Transverse colon (tissue), 4 donors: ENCODE data around the gene SETD1A. TPM values are rescaled to one million over a fixed set of nuclear protein-coding genes. Genes with fewer than 3 reads are reported as not detected.

Experiments used
- DNase-seq: peaks from one replicate; pipeline ENCODE4 v3.0.0-alpha.2; 2019
- H3K27ac ChIP-seq, 4 donors: fragments of 200-600 bp; sonication (generic); 2 replicates each; pipeline ENCODE4 v1.5.1; 2016 to 2018; ENCODE audit warnings: inconsistent platforms in 4 of 4
- H3K27me3 ChIP-seq: fragments of 200-600 bp; sonication (generic); 2 replicates; pipeline ENCODE4 v1.5.1; 2017; ENCODE audit warnings: inconsistent platforms
- H3K36me3 ChIP-seq, 4 donors: fragments of 200-600 bp; sonication (generic); 2 replicates each; pipeline ENCODE4 v1.5.1; 2017 to 2019; ENCODE audit warnings: inconsistent platforms in 4 of 4
- H3K4me1 ChIP-seq, 4 donors: fragments of 200-600 bp; sonication (generic); 2 replicates each; pipeline ENCODE4 v1.5.1; 2017 to 2020; ENCODE audit warnings: inconsistent platforms in 4 of 4
- H3K4me3 ChIP-seq, 4 donors: fragments of 200-600 bp; sonication (generic); 1 replicate in 1 of 4; 2 replicates in 3 of 4; pipeline versions ENCODE4 v1.5.1 to v1.6.1; 2017 to 2019; ENCODE audit warnings: inconsistent platforms in 4 of 4
- H3K9me3 ChIP-seq, 2 donors: fragments of 200-600 bp; sonication (generic); 2 replicates each; pipeline ENCODE4 v1.5.1; 2017 to 2019; ENCODE audit warnings: inconsistent platforms in 2 of 2
- CTCF ChIP-seq, 5 experiments: fragments of 200-600 bp in 3 of 5; fragments of 450-650 bp in 2 of 5; sonication (generic) in 3 of 5; IDR thresholded peaks; 1 replicate in 2 of 5; 2 replicates in 3 of 5; pipeline ENCODE4 v1.5.1; 2016 to 2017; ENCODE audit warnings: antibody characterized with exemption in 5 of 5, inconsistent platforms in 3 of 5, mild to moderate bottlenecking in 2 of 5, moderate library complexity in 1 of 5
- EP300 ChIP-seq: sonication (generic); formaldehyde crosslinking; IDR thresholded peaks from one replicate; pipeline ENCODE4 v1.6.1; 2017; ENCODE audit warnings: antibody characterized with exemption, low read depth
- POLR2A ChIP-seq: fragments of 450-650 bp; IDR thresholded peaks from one replicate; pipeline ENCODE4 v1.6.1; 2016; ENCODE audit warnings: antibody characterized with exemption, mild to moderate bottlenecking, moderate library complexity
- POLR2AphosphoS5 ChIP-seq, 3 donors: sonication (generic); formaldehyde crosslinking; IDR thresholded peaks; one replicate each; pipeline ENCODE4 v1.6.1; 2016; ENCODE audit warnings: antibody characterized with exemption in 3 of 3
- WGBS, 2 donors: methylation state at CpG; one replicate each; pipeline ENCODE4 v1.1.5; 2018; ENCODE audit warnings: low coverage in 1 of 2; 5-methylcytosine and 5-hydroxymethylcytosine counted together
- in situ Hi-C, 4 donors: fragments of 200-750 bp; cut with MboI; loops; one replicate each; pipeline versions ENCODE4 v1.15.0 to v1.15.1; 2017; ENCODE audit warnings: low sequenced_read_pairs in 3 of 4, low pct_ligation_motif_present in 1 of 4, low pct_unique_long_range_greater_than_20kb in 1 of 4
- intact Hi-C: fragments of 100-400 bp; cut with DNase I; formaldehyde crosslinking; loops from one replicate; pipeline ENCODE4 v1.15.1; 2023; ENCODE audit warnings: low total_unique reads
- total RNA-seq, 4 donors: library from RNA; depleted of rRNA; stranded (reverse); fragments of >200 nt; gene quantifications; one replicate each; pipeline ENCODE4 v1.1.0, GENCODE V29; 2016

SETD1A gene
- total RNA-seq, 4 donors from 2014 or later = 5.3 to 37.0 (median 10.8) TPM

- H3K9me3 ChIP-seq = no peaks in the 10 kb centered on the region
- 1% methylated on average over 42 of the region's 42 CpGs; no CpG with 5 or more reads in 1 of the 2 donors for WGBS, 2 donors
- DNase-seq = peak; percentile 100
- no peak for TF ChIP-seq EP300
- no peak for TF ChIP-seq CTCF (IDR thresholded peaks at IDR 0.05)
- TF ChIP-seq POLR2AphosphoS5 (IDR thresholded peaks at IDR 0.05) = peak; percentile 27 to 58 (median 40)
- no peak for TF ChIP-seq POLR2A
- peaks cover 0 to 3% (median 0%) of the 10 kb centered on the region in 4 donors for H3K36me3 ChIP-seq
- H3K27ac ChIP-seq = peak overlapping the region; percentile 82 to 93 (median 88)
- peaks cover 9 to 31% (median 17%) of the 10 kb centered on the region in 4 donors for H3K4me1 ChIP-seq
- intact Hi-C loops (no loop called here), in situ Hi-C loops (no loop called here)
- no peaks in the 10 kb centered on the region for H3K27me3 ChIP-seq
- H3K4me3 ChIP-seq = peak overlapping the region; percentile 29 to 83 (median 77)
Measured at GRCh38 chr16:30922420-30922959, 35.1 kb upstream of the SETD1A start.

GRCh38 chr16:30922960-30923535 is 34.5 kb upstream of the SETD1A start:
- TF ChIP-seq EP300 = no peak
- peak; percentile 52 for TF ChIP-seq POLR2A
- no peak for TF ChIP-seq CTCF (IDR thresholded peaks at IDR 0.05)
- TF ChIP-seq POLR2AphosphoS5 (IDR thresholded peaks at IDR 0.05) = peak in 2 of 3 donors; percentile 71 to 85
- Histone ChIP-seq H3K27ac (peak overlapping the region; percentile 86 to 93 (median 88)), H3K36me3 (peaks cover 0 to 4% (median 0%) of the 10 kb centered on the region in 4 donors), H3K4me3 (peak overlapping the region; percentile 72 to 83 (median 80)), H3K9me3 (no peaks in the 10 kb centered on the region), H3K4me1 (peaks cover 9 to 31% (median 17%) of the 10 kb centered on the region in 4 donors), H3K27me3 (no peaks in the 10 kb centered on the region)
- peak; percentile 100 for DNase-seq
- in situ Hi-C loops (no loop called here), intact Hi-C loops (no loop called here)
- 1% methylated on average over 32 of the region's 33 CpGs; no CpG with 5 or more reads in 1 of the 2 donors for WGBS, 2 donors

- Histone ChIP-seq H3K4me3 (peak within 1 kb of the TSS; percentile 72 to 83 (median 80)), H3K36me3 (peaks cover 0 to 4% (median 0%) of the 10 kb centered on the region in 4 donors), H3K4me1 (peaks cover 9 to 31% (median 17%) of the 10 kb centered on the region in 4 donors), H3K27ac (peak within 1 kb of the TSS; percentile 86 to 93 (median 88)), H3K9me3 (no peaks in the 10 kb centered on the region), H3K27me3 (no peaks in the 10 kb centered on the region)
- TF ChIP-seq POLR2AphosphoS5 (IDR thresholded peaks at IDR 0.05) = no peak
- no peak for TF ChIP-seq CTCF (IDR thresholded peaks at IDR 0.05)
- no peak for TF ChIP-seq POLR2A
- TF ChIP-seq EP300 = no peak
- peak; percentile 45 for DNase-seq
- WGBS, 2 donors = 0% methylated on average over 26 of the region's 31 CpGs; no CpG with 5 or more reads in 1 of the 2 donors
- intact Hi-C loops = no loop called here
- in situ Hi-C loops = no loop called here
Measured at GRCh38 chr16:30923554-30924075, 33.9 kb upstream of the SETD1A start, which contains the start of gene FBXL19. Gene FBXL19, plus strand, starts transcription at chr16:30923572. Its CDS starts 2,183 bp downstream, at chr16:30925755.
